HG02642 (cell line): ENCODE results near the gene NXPH4.

Experiments
- ATAC-seq: cut with Tn5 transposase; IDR thresholded peaks from one replicate; pipeline ENCODE4 v1.9.1; 2021; ENCODE audit warnings: mild to moderate bottlenecking; ENCODE audit not compliant: unreplicated experiment, poor library complexity

The NXPH4 gene

DNA sequence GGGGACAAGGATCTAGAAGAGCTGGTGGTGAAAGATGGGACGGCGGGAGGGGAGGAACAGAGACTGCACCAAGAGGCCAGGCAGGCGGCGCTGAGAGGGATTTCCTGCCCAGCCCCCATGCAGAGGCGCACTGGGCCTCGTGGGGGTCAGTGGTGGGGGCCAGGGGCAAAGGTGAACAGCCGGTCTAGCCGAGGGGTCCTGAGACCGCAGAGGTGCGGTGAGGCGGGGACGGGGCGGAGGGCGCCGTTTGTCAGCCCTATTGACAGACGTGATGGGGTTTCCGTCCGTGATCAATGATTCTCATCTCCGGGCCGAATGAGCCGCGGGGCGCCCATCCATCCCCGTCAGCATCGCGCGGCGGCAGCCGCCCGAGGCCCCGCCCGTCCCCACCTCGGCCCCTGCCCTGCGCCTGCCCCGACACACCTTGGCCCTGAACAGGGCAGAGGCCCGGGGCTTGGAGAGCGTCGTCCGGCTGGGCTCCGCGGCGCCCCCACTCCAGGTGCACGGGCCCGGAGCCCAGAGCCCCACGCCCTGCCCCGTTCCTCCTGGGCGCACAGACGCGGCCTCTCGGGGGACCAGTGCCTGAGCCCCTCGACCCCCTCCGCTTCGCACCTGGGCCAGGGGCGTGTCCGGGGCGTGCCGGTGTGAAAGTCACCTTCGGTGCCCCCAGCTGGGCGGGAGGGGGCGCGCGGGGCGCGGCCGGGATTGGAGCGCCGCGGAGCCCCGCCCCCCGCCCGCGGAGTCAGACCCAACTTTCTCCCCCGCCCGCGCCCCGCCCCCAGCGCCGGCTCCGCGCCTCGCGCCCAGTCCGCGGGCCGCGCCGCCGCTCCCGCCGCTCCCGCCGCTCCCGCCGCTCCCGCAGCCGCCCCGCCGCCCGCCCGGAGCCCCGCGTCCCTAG lies at the start of gene NXPH4:
NXPH4 (plus strand) TSS at position 781 of the 898 bp plus-strand sequence. CDS start 176 bp downstream, outside the sequence.
- no peak for ATAC-seq

DNA sequence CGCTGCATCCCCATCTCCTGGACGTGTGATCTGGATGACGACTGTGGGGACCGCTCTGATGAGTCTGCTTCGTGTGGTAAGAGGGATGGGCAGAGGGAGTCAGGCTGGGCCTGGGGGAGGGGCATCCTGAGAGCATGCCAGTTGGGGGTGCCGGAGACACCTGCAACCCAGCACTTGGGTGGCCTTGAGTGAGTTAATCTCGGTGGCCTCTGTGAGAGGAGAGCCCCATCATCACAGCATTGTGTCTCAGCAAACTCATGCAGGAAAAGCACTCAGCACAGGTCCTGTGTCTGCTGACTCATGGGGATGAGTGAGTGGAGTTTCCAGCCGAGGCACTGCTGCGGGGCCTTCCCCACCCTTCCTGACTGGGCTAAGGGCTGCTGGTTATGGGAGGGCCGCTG lies 49.6 kb upstream of the NXPH4 start:
- no peak for ATAC-seq

DNA sequence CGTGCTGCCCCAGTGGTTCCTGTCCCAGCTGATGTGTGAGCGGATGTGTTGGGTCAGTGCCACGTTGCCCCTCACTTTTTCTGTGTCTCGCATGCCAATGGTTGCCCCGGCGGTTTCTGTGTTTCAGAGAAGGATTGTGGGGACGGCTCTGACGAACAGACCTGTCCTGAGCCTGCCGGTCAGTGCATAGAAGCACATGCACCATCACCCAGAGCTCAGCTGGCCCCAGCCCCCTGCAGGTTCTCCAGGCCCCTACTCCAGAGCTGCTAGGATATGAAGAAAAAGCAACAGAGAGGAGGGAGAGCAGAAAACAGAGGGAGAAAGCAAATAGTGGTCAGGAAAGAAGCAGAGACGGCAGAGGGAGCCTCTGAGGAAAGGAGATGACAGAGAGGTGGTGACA lies 48.5 kb upstream of the NXPH4 start:
- no peak for ATAC-seq

DNA sequence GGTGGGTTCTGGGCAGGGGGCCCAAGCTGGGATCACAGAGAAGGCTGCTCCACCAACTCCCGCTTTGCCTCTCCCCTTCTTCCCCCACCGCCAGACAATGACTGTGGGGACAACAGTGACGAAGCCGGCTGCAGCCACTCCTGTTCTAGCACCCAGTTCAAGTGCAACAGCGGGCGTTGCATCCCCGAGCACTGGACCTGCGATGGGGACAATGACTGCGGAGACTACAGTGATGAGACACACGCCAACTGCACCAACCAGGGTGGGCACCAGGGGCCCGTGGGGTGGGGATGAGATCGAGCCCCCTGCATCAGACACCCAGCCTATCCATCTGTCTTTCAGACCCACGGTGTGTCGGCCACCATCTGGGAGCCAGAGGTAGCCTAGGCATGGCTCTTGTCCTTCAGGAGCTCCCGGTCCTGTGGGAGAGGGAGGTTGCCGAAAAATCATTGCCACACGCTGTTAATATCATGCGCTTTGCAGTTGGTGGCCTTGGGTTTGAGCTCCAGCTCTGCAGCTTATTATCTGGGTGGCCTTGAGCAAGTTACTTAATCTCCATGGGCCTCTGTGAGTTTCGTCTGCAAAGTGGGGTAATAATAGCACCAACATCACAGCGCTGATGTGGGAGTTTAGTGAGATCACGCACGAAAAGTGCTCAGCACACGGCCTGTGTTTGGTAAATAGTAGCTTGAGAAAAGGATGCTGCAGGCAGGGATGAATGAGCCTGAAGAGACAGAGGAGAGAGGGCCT lies 47.4 kb upstream of the NXPH4 start:
- ATAC-seq: no peak

DNA sequence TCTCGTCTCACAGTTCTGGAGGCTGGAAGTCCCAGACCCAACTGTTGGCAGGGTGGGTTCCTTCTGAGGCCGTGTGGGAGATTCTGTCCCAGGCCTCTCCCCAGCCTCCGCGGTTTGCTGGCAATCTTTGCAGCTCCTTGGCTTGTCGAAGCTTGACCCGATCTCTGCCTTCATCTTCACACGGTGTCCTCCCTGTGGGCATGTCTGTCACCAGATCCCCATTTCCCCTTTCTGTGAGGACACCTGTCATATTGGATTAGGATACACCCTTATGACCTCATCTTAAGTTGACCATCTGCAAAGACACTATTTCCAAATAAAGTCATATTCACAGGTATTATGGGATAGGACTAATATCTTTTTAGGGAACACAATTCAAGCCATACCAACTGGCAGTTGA lies 46.6 kb upstream of the NXPH4 start:
- ATAC-seq: no peak

DNA sequence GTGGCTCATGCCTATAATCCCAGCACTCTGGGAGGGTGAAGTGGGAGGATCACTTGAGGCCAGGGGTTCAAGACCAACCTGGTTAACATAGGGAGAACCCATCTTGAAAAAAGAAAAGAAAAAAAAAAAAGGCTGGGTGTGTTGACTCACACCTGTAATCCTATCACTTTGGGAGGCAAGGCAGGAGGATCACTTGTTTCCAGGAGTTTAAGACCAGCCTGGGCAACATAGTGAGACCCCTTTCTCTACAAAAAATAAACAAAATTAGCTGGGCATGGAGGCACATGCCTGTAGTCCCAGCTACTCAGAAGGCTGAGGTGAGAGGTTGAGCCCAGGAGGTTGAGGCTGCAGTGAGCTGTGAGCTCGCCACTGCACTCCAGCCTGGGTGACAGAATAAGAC lies 46.2 kb upstream of the NXPH4 start:
- no peak for ATAC-seq

DNA sequence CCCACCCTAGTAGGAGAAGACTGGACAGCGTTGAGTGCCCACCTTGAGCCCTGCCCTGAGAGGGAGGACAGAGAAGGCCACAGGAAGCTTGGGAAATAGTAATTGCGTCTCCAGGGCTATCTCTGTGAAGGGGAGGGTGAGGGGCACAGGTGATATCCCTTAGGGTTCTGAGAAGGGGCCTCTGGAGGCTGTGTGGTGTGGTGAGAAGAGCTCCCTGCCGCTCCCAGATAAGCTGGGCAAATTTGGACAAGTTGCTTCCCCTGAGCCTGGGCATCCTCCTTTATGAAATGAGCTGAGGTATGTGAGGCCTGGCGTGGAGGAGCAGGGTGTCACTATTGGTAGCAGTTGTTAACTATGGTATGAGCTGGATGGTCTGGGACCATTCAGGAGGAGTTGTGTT lies 45.7 kb upstream of the NXPH4 start:
- ATAC-seq: no peak

DNA sequence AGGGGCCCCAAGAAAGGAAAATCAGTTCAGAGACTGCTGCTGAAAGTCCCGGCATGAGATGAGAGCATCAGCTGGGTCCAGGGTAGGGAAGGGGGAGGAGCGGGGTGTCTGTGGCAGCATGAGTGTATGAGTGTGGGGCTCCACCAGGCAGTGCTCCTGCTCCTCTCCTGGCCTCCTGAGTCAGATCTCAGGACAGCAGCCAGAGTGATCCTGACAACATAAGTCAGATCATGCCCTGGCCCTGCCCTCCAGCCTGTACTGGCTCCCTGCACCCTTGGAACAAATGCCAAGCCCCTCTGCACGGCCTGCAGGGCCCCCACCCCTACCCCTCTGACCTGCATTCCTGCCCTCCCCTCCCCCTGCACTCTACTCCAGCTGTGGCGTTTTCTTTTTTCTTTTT lies 44.9 kb upstream of the NXPH4 start:
- no peak for ATAC-seq

DNA sequence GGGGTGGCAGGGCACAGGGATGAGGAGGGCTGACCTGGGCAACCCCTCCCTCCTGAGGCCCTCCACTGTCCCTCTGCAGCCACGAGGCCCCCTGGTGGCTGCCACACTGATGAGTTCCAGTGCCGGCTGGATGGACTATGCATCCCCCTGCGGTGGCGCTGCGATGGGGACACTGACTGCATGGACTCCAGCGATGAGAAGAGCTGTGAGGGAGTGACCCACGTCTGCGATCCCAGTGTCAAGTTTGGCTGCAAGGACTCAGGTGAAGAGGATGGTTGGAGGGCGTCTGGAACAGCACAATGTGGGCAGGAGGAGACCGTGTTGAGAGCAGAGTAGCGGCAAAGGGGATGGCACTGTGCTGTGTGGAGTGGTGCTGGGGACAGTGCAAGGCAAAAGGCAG lies 43.5 kb upstream of the NXPH4 start:
- no peak for ATAC-seq

DNA sequence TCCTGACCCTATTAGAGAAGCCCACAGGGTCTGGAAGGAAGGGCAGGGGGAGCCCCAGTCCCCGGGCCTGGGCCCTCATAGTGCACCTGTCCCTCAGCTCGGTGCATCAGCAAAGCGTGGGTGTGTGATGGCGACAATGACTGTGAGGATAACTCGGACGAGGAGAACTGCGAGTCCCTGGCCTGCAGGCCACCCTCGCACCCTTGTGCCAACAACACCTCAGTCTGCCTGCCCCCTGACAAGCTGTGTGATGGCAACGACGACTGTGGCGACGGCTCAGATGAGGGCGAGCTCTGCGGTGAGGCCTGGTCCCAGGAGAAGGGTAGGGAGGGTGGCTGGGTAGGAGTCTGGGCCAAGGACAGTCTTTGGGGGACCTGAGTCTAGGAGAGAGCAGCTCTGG lies 42.9 kb upstream of the NXPH4 start:
- ATAC-seq: no peak

DNA sequence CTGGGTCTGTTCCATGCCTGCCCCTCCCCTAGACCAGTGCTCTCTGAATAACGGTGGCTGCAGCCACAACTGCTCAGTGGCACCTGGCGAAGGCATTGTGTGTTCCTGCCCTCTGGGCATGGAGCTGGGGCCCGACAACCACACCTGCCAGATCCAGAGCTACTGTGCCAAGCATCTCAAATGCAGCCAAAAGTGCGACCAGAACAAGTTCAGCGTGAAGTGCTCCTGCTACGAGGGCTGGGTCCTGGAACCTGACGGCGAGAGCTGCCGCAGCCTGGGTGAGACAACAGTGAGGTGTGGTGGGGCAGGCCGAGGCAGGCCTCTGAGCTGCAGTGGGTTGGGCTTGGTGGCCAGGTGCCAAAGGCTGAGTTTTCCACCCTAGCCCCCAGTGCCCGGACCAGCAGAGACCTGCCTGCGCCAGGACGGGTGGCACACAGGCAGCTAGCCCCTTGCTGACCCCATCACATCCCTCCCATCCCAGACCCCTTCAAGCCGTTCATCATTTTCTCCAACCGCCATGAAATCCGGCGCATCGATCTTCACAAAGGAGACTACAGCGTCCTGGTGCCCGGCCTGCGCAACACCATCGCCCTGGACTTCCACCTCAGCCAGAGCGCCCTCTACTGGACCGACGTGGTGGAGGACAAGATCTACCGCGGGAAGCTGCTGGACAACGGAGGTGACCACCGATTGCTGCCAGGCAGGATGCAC lies 41.0 kb upstream of the NXPH4 start:
- ATAC-seq: no peak

DNA sequence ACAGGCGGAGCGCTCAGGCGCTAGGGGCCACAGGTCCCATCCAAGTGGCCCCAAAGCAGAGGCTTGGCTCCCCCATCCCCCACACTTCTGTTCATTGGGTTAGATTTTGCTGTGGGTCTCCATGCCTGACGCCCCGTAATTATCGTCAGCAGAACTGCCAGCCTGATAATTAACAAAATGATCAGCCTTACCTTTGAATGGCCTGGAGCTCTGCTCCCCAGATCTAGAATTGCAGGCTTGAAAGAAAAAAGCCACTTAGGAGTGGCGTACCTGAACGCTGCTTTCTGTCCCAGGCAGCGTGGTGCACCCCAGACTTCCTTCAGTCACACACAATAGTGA lies 40.5 kb upstream of the NXPH4 start:
- ATAC-seq: no peak

DNA sequence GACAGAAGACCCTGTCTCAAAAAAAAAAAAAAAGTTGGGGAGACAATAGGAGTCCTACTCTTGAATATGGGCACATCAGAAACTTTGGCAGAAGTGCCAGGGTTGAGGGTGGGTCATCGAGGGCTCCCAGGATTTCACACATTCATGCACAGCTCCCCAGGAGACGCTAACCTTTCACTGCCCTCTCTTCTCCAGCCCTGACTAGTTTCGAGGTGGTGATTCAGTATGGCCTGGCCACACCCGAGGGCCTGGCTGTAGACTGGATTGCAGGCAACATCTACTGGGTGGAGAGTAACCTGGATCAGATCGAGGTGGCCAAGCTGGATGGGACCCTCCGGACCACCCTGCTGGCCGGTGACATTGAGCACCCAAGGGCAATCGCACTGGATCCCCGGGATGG lies 39.7 kb upstream of the NXPH4 start:
- no peak for ATAC-seq

DNA sequence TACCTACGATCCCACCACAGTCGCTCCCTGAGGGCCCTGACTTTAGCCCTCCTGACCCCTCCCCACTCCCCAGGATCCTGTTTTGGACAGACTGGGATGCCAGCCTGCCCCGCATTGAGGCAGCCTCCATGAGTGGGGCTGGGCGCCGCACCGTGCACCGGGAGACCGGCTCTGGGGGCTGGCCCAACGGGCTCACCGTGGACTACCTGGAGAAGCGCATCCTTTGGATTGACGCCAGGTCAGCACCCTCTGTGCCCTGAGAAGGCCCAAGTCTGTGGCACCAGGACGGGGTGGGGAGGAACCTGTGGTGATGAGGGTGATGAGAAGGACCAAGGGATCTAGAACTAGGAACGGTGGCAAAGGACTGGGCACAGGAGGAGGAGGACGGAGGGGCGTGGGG lies 39.2 kb upstream of the NXPH4 start:
- no peak for ATAC-seq

DNA sequence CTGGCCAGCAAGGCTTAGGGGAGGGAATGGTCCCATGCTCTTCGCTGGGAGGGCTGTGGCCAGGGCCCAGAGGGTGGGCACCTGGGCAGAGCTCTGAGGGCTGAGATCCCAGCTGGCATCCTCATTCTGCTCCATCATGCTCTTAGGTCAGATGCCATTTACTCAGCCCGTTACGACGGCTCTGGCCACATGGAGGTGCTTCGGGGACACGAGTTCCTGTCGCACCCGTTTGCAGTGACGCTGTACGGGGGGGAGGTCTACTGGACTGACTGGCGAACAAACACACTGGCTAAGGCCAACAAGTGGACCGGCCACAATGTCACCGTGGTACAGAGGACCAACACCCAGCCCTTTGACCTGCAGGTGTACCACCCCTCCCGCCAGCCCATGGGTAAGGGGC lies 38.4 kb upstream of the NXPH4 start:
- no peak for ATAC-seq

DNA sequence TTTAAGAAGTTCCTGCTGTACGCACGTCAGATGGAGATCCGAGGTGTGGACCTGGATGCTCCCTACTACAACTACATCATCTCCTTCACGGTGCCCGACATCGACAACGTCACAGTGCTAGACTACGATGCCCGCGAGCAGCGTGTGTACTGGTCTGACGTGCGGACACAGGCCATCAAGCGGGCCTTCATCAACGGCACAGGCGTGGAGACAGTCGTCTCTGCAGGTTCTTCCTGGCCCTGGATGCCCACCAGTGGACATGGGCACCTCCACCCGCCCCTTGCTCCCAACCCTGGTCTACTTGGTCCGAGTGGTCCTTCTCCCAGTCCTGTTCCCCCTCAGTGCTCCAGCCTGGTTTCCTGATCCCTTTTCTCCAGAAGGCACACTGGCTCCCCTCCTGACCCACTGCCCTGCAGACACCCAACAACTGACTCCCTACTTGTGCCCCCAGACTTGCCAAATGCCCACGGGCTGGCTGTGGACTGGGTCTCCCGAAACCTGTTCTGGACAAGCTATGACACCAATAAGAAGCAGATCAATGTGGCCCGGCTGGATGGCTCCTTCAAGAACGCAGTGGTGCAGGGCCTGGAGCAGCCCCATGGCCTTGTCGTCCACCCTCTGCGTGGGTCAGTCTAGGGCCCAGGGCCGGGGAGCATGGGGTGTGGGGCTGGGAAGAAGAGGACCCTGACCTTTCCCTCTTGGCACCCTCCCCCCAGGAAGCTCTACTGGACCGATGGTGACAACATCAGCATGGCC lies 37.1 kb upstream of the NXPH4 start:
- ATAC-seq: no peak

DNA sequence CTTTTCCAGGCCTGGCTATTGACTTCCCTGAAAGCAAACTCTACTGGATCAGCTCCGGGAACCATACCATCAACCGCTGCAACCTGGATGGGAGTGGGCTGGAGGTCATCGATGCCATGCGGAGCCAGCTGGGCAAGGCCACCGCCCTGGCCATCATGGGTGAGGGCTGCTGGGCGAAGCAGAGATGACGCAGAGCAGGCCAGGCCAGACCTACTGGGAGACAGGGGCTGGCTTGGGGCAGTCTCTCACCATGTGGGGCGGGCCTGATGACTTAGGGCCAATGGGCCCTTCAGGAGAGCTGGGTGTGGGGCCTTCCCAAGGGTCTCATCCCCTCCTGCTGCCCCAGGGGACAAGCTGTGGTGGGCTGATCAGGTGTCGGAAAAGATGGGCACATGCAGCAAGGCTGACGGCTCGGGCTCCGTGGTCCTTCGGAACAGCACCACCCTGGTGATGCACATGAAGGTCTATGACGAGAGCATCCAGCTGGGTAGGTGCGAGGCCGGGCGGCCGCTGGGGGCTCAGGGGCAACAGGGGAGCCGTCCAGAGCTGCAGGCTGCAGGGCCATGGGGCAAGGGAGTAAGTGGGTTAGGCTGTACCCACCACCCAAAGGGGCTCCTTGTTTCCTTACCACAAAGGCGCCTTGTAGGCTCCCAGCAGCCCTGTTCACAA lies 36.1 kb upstream of the NXPH4 start:
- no peak for ATAC-seq

DNA sequence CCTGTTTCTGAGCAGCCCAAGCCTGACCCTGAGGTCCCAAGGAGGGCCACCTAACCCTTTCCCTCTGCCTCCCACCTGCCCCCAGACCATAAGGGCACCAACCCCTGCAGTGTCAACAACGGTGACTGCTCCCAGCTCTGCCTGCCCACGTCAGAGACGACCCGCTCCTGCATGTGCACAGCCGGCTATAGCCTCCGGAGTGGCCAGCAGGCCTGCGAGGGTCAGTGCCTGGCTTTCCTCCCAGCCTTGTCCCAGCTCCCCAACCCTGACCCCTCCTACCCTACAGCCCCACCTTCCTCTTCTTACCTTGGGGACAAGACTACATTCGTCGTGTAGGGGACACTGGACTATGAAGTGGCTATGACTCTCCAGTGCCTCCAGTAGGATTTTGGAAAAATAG lies 35.5 kb upstream of the NXPH4 start:
- ATAC-seq: no peak

DNA sequence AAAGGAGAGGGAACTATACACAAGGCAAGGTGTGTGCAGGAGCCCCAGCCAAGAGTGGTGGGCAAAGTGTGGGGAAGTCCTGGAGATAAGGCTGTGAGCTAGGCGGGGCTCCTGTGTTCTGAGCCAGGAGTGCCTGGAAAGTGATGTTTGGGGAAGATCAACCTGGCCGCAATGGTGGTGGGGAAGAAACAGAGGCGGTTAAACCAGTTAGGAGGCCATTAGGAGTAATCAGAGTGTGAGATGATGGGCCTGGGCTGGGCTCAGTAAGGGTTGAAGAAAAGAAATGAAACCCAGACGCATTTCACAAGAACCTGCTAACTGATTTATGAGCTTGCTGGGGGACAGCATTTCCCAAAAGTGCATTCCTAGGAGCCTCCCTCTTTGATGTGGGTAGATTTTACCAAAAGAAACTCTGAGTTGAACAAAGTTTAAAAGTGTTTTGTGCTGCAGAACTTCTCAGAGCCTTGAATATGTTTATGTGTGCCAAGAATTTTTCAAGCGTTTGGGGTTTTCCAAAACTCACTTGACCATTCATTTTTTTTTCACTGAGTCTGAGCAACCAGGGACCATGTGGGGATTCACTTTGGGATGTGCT lies 34.9 kb upstream of the NXPH4 start:
- no peak for ATAC-seq
